Naive thymus-derived CD4-positive, alpha-beta T cell (primary cell): ENCODE data around the gene IFT43. TPM values are rescaled to one million over a fixed set of nuclear protein-coding genes. Genes with fewer than 3 reads are reported as not detected.

Experiments used
- ATAC-seq: fragments of 150-1000 bp; cut with Tn5 transposase; 2 replicates; pipeline ENCODE4 v1.10.0; 2021; ENCODE audit warnings: mild to moderate bottlenecking, moderate library complexity
- CTCF ChIA-PET: fragments of 350-600 bp; sonication (Branson Sonifier 250); formaldehyde crosslinking; loops from one replicate; lab custom pipeline; 2021; ENCODE audit warnings: antibody characterized with exemption; lab: Charles Lee
- POLR2A ChIA-PET: fragments of 350-600 bp; sonication (Branson Sonifier 250); formaldehyde crosslinking; loops from one replicate; lab custom pipeline; 2021; ENCODE audit warnings: antibody characterized with exemption, inconsistent platforms; lab: Charles Lee
- DNase-seq, 9 donors: peaks; one replicate each; pipeline versions ENCODE4 v3.0.0 to v3.0.0-alpha.2; 2020 to 2022; ENCODE audit warnings: mixed read lengths in 1 of 9
- H3K27ac ChIP-seq: one replicate; pipeline ENCODE4 v1.7.0; 2013; ENCODE audit warnings: mild to moderate bottlenecking, low read depth, low read length, moderate library complexity
- H3K27me3 ChIP-seq, 2 donors: one replicate each; pipeline ENCODE4 v1.7.0; 2013; ENCODE audit warnings: low read length in 2 of 2, mild to moderate bottlenecking in 2 of 2, moderate library complexity in 2 of 2; ENCODE audit not compliant: control insufficient read depth in 2 of 2, insufficient read depth in 2 of 2
- H3K36me3 ChIP-seq, 3 experiments: 1 replicate in 2 of 3; 2 replicates in 1 of 3; pipeline ENCODE4 v1.7.0; 2013; ENCODE audit warnings: low read length in 3 of 3, mild to moderate bottlenecking in 3 of 3, moderate library complexity in 1 of 3; ENCODE audit not compliant: insufficient read depth in 3 of 3, control insufficient read depth in 2 of 3
- H3K4me1 ChIP-seq, 2 donors: one replicate each; pipeline ENCODE4 v1.7.0; 2013; ENCODE audit warnings: low read length in 2 of 2, mild to moderate bottlenecking in 2 of 2, moderate library complexity in 1 of 2; ENCODE audit not compliant: control insufficient read depth in 2 of 2, insufficient read depth in 2 of 2
- H3K4me3 ChIP-seq: 2 replicates; pipeline ENCODE4 v1.7.0; 2013; ENCODE audit warnings: mild to moderate bottlenecking, low read length
- H3K9me3 ChIP-seq, 3 experiments: 1 replicate in 2 of 3; 2 replicates in 1 of 3; pipeline ENCODE4 v1.7.0; 2013; ENCODE audit warnings: low read length in 3 of 3; ENCODE audit not compliant: control insufficient read depth in 2 of 3
- H3K27ac Mint-ChIP-seq, 9 donors: one replicate each; pipeline ENCODE4 v1.8.0; 2020 to 2022; ENCODE audit warnings: mixed read lengths in 9 of 9, mild to moderate bottlenecking in 8 of 9, moderate library complexity in 5 of 9, inconsistent platforms in 2 of 9
- H3K27me3 Mint-ChIP-seq, 5 donors: one replicate each; pipeline ENCODE4 v1.8.0; 2021 to 2022; ENCODE audit warnings: mixed read lengths in 5 of 5, mild to moderate bottlenecking in 1 of 5
- H3K36me3 Mint-ChIP-seq, 5 donors: one replicate each; pipeline ENCODE4 v1.8.0; 2020 to 2022; ENCODE audit warnings: mixed read lengths in 5 of 5, mild to moderate bottlenecking in 3 of 5, inconsistent platforms in 1 of 5
- H3K4me1 Mint-ChIP-seq, 7 donors: one replicate each; pipeline ENCODE4 v1.8.0; 2020 to 2022; ENCODE audit warnings: mixed read lengths in 7 of 7, mild to moderate bottlenecking in 3 of 7, inconsistent platforms in 1 of 7
- H3K4me3 Mint-ChIP-seq, 10 donors: one replicate each; pipeline ENCODE4 v1.8.0; 2020 to 2022; ENCODE audit warnings: mild to moderate bottlenecking in 10 of 10, mixed read lengths in 10 of 10, moderate library complexity in 6 of 10, inconsistent platforms in 2 of 10
- H3K9me3 Mint-ChIP-seq, 11 donors: one replicate each; pipeline ENCODE4 v1.8.0; 2020 to 2022; ENCODE audit warnings: mixed read lengths in 11 of 11, mild to moderate bottlenecking in 4 of 11, inconsistent platforms in 1 of 11, moderate library complexity in 1 of 11
- intact Hi-C, 2 donors: fragments of 100-400 bp; cut with micrococcal nuclease; formaldehyde crosslinking; loops; one replicate each; pipeline ENCODE4 v1.15.1; 2023
- polyA plus RNA-seq, 2 donors: library from polyadenylated mRNA; unstranded; fragments of 300-500 nt; fragmentation: Illumina TruSeq; gene quantifications; one replicate each; pipeline ENCODE4 v1.2.3, GENCODE V29; 2021
- total RNA-seq, 6 experiments: library from RNA in 5 of 6; stranded (reverse) in 5 of 6; gene quantifications; 1 replicate in 5 of 6; 2 replicates in 1 of 6; pipeline ENCODE4 v1.2.3 and lab custom pipeline; 2021 to 2026

IFT43 gene
- total and polyA plus RNA-seq, 7 experiments from 2014 or later, result 4.6 to 19.1 (median 15.4) TPM

GRCh38 chr14:76015668-76016067 lies 30.1 kb downstream of the IFT43 start:
- no peaks in the 10 kb centered on the region for H3K4me1 Mint-ChIP-seq
- DNase-seq (no peak), ATAC-seq (no peak)
- H3K27me3 Mint-ChIP-seq, result no peaks in the 10 kb centered on the region
- Histone ChIP-seq H3K36me3 (peaks cover 0 to 34% (median 0%) of the 10 kb centered on the region in 3 experiments), H3K27me3 (no peaks in the 10 kb centered on the region), H3K27ac (no peak overlapping the region), H3K9me3 (peaks cover 0 to 5% (median 0%) of the 10 kb centered on the region in 3 experiments), H3K4me1 (no peaks in the 10 kb centered on the region), H3K4me3 (no peak overlapping the region)
- ChIA-PET CTCF (no interaction called here), POLR2A (no interaction called here)
- peaks cover 13 to 42% (median 24%) of the 10 kb centered on the region in 11 donors for H3K9me3 Mint-ChIP-seq
- H3K36me3 Mint-ChIP-seq, result peaks cover 19 to 97% (median 92%) of the 10 kb centered on the region in 5 donors
- no peak overlapping the region for H3K27ac Mint-ChIP-seq
- intact Hi-C loops, result no loop called here
- no peak overlapping the region for H3K4me3 Mint-ChIP-seq

- Mint-ChIP-seq H3K9me3 (peaks cover 13 to 42% (median 24%) of the 10 kb centered on the region in 11 donors), H3K27me3 (no peaks in the 10 kb centered on the region), H3K36me3 (peaks cover 19 to 89% (median 82%) of the 10 kb centered on the region in 5 donors), H3K4me3 (no peak overlapping the region), H3K27ac (no peak overlapping the region), H3K4me1 (no peaks in the 10 kb centered on the region)
- intact Hi-C loops, result no loop called here
- Histone ChIP-seq H3K4me3 (no peak overlapping the region), H3K36me3 (peaks cover 0 to 17% (median 0%) of the 10 kb centered on the region in 3 experiments), H3K4me1 (no peaks in the 10 kb centered on the region), H3K27ac (no peak overlapping the region), H3K27me3 (no peaks in the 10 kb centered on the region), H3K9me3 (peaks cover 0 to 5% (median 0%) of the 10 kb centered on the region in 3 experiments)
- ATAC-seq (no peak), DNase-seq (no peak)
- ChIA-PET CTCF (interaction anchor here (0.6 kb wide), 1 partner anchor 8 kb away, joined by 3 read pairs; no protein-coding TSS in a partner anchor), POLR2A (no interaction called here)
Observed at GRCh38 chr14:76019676-76020075, 34.1 kb downstream of the IFT43 start.

GRCh38 chr14:76022991-76023390 lies 37.4 kb downstream of the IFT43 start:
- Histone ChIP-seq H3K27ac (no peak overlapping the region), H3K4me3 (no peak overlapping the region), H3K4me1 (no peaks in the 10 kb centered on the region), H3K36me3 (peaks cover 0 to 12% (median 0%) of the 10 kb centered on the region in 3 experiments), H3K27me3 (no peaks in the 10 kb centered on the region), H3K9me3 (peaks cover 0 to 5% (median 0%) of the 10 kb centered on the region in 3 experiments)
- Mint-ChIP-seq H3K4me1 (no peaks in the 10 kb centered on the region), H3K36me3 (peaks cover 16 to 80% (median 55%) of the 10 kb centered on the region in 5 donors), H3K9me3 (peaks cover 10 to 26% (median 17%) of the 10 kb centered on the region in 11 donors), H3K4me3 (no peak overlapping the region), H3K27ac (no peak overlapping the region), H3K27me3 (no peaks in the 10 kb centered on the region)
- intact Hi-C loops, result no loop called here
- ChIA-PET POLR2A (no interaction called here), CTCF (no interaction called here)
- no peak for DNase-seq
- no peak for ATAC-seq

GRCh38 chr14:76023757-76024156 lies 38.2 kb downstream of the IFT43 start:
- CTCF ChIA-PET, result no interaction called here
- H3K4me1 ChIP-seq, result no peaks in the 10 kb centered on the region
- H3K27ac ChIP-seq, result no peak overlapping the region
- intact Hi-C loops, result no loop called here
- Mint-ChIP-seq H3K4me3 (no peak overlapping the region), H3K36me3 (peaks cover 16 to 77% (median 54%) of the 10 kb centered on the region in 5 donors), H3K27me3 (no peaks in the 10 kb centered on the region), H3K27ac (no peak overlapping the region), H3K4me1 (no peaks in the 10 kb centered on the region), H3K9me3 (peaks cover 10 to 18% (median 16%) of the 10 kb centered on the region in 11 donors)
- peaks cover 0 to 12% (median 0%) of the 10 kb centered on the region in 3 experiments for H3K36me3 ChIP-seq
- H3K27me3 ChIP-seq, result no peaks in the 10 kb centered on the region
- DNase-seq, result no peak
- H3K4me3 ChIP-seq, result no peak overlapping the region
- POLR2A ChIA-PET, result no interaction called here
- H3K9me3 ChIP-seq, result peaks cover 0 to 5% (median 0%) of the 10 kb centered on the region in 3 experiments
- no peak for ATAC-seq

GRCh38 chr14:76024211-76024907 lies 38.8 kb downstream of the IFT43 start:
- H3K9me3 Mint-ChIP-seq, result peaks cover 7 to 12% (median 10%) of the 10 kb centered on the region in 11 donors
- H3K4me3 ChIP-seq, result no peak overlapping the region
- H3K27me3 Mint-ChIP-seq, result no peaks in the 10 kb centered on the region
- H3K4me1 Mint-ChIP-seq, result no peaks in the 10 kb centered on the region
- no peaks in the 10 kb centered on the region for H3K27me3 ChIP-seq
- H3K4me3 Mint-ChIP-seq, result no peak overlapping the region
- peaks cover 0 to 8% (median 0%) of the 10 kb centered on the region in 3 experiments for H3K36me3 ChIP-seq
- ChIA-PET POLR2A (no interaction called here), CTCF (no interaction called here)
- H3K27ac Mint-ChIP-seq, result no peak overlapping the region
- peaks cover 14 to 73% (median 49%) of the 10 kb centered on the region in 5 donors for H3K36me3 Mint-ChIP-seq
- H3K27ac ChIP-seq, result no peak overlapping the region
- ATAC-seq, result no peak
- intact Hi-C loops, result no loop called here
- H3K9me3 ChIP-seq, result no peaks in the 10 kb centered on the region
- DNase-seq, result no peak
- H3K4me1 ChIP-seq, result no peaks in the 10 kb centered on the region

- intact Hi-C loops, result no loop called here
- Mint-ChIP-seq H3K27ac (no peak overlapping the region), H3K4me3 (no peak overlapping the region), H3K36me3 (peaks cover 0 to 18% (median 3%) of the 10 kb centered on the region in 5 donors), H3K9me3 (no peaks in the 10 kb centered on the region), H3K27me3 (no peaks in the 10 kb centered on the region), H3K4me1 (no peaks in the 10 kb centered on the region)
- ATAC-seq (no peak), DNase-seq (no peak)
- Histone ChIP-seq H3K36me3 (peaks cover 0 to 10% (median 0%) of the 10 kb centered on the region in 3 experiments), H3K27me3 (no peaks in the 10 kb centered on the region), H3K9me3 (no peaks in the 10 kb centered on the region), H3K4me1 (no peaks in the 10 kb centered on the region), H3K27ac (no peak overlapping the region), H3K4me3 (no peak overlapping the region)
- ChIA-PET POLR2A (no interaction called here), CTCF (interaction anchor here (1.0 kb wide), 1 partner anchor 16 kb away, joined by 4 read pairs; no protein-coding TSS in a partner anchor)
Observed at GRCh38 chr14:76034566-76034965, 49.0 kb downstream of the IFT43 start.
